ENCODE measurements around the gene AP4S1.
"Not testable (repeated sequence)": the region's sequence is repeated elsewhere in the genome, so short reads cannot be mapped to it uniquely, and the experiment has no call there.

The AP4S1 gene

DNA sequence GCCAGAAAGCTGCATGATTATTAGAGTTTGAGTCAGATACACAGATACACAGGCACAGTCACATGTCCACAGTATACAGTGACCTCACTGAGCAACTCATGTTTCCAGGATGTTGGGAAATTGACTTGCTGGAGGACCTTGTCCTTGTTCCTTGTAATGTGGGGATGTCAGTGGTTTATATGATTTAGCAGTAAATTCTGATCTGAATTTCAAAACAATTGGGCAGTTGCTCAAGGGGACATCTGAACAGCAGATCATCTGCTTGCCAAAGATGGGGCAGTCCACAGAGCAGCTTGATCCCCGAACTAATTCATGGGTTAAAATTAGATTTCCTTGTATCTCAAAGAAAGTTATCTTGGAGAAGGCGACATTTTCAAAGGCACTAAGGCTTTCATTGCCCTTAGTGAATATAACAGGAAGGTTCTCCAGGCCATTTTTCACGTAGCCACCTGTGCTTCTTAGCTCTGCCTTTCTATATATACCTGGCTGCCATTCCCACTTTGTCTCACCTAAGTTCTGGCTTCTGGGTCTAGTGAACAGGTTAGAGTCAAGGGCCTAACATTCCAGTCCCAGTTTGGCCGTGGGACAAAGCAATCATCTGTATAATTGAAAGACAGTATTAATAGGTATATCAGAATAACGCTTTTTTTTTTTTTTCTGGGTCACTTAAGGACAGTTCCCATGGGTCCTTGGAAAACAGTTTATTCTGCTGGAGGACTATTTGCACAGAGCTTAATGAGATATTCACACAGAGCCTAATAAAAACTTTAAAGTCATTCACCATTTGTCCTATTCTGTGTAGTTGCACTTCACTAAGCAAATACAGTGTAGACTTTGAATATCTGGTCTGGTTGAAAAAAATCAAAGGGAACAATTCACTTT lies 65.7 kb downstream of the AP4S1 start:
- DNase-seq: no peak

DNA sequence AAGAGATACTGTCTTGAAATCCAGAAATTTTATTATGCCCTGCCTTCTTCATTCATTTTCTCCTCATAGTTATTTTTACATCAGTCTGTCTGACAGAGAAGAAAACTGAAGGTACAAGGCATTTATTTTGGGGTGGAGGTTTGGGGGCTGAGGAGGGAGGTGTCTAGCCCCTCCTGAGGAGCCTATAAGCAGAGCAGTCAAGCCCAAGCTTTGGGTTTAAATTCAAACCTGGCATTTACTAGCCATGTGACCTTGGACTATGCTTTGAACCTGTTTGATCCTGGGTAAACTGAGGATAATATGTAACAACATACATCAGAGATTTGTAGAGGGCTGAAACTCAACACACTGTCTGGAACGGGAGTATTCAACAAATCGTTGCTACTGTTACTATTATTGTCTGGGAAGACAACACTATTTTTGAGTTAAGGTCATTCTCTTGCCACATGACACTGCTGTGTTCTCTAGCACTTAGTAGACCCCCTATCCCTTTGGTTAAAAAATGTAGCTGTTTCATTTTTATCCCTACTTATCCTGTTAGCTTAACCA lies 66.8 kb downstream of the AP4S1 start:
- DNase-seq: no peak

DNA sequence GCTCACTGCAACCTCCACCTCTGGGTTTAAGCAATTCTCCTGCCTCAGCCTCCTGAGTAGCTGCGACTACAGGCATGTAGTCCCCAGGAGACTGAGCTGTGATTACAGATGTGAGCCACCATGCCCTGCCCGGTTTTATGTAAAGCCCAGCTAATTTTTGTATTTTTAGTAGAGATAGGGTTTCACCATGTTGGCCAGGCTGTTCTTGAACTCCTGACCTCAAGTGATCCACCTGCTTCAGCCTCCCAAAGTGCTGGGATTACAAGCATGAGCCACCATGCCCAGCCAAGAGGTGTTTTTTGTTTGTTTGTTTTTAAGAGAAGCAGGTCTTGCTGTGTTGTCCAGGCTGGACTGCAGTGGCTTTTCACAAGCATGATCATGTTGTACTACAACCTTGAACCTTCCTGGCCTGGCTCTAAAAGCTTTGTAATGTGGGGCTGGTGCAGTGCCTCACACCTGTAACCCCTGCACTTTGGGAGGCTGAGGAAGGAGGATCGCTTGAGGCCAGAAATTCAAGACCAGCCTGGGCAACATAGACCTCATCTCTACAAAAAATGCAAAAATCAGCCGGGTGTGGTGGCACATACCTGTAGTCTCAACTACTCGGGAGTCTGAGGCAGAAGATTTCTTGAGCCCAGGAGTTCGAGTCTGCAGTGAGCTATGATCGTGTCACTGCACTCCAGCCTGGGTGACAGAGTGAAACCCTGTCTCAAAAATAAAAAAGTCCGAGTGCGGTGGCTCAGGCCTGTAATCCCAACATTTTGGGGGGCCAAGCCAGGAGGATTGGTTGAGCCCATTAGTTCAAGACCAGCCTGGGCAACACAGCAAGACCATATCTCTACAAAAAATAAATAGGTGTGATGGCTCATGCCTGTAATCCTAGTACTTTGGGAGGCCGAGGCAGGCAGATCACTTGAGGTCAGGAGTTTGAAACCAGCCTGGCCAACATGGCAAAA lies 68.7 kb downstream of the AP4S1 start:
- not testable (repeated sequence) for DNase-seq

DNA sequence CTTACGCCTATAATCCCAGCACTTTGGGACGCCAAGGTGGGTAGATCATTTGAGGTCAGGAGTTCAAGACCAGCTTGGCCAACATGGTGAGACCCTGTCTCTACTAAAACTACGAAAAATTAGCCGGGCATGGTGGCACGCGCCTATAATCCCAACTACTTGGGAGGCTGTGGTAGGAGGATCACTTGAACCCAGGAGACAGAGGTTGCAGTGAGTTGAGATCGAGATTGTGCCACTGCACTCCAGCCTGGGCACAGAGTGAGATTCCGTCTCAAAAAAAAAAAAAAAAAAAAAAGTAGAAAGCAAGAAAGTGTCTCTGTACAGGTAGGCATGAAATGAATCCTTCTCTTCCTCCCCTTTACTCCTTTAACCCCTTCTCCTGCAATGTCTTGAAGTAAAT lies 70.4 kb downstream of the AP4S1 start:
- DNase-seq: not testable (repeated sequence)

DNA sequence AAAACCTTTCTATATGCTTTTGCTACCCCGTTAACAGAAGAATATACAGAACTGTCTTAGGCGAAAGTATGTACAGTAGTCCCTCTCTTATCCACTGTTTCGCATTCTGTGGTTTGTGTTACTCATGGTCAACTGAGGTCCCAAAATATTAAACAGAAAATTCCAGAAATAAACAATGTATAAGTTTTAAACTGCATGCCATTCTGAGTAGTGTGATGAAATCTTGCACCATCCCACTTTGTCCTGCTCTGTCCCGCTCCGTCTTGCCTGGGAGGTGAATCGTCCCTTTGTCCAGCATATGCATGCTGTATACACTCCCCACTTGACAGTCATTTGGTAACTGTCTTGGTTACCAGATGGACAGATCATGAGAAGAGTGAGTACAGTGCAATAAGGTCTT lies 70.8 kb downstream of the AP4S1 start:
- DNase-seq: no peak

DNA sequence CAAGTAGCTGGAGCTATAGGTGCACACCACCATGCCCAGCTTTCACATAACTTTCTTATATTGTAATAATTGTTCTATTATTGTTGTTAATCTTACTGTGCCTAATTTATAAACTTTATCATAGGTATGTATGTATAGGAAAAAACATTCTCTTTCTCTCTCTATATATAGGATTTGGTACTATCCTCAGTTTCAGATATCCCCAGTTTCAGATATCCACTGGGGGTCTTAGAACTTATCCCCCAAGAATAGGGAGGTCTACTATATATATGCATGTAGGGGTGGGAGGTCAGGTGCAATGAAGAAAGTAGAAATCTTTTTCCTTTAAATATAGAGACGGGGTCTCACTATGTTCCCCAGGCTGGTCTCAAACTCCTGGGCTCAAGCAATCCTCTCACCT lies 71.6 kb downstream of the AP4S1 start:
- DNase-seq: no peak

DNA sequence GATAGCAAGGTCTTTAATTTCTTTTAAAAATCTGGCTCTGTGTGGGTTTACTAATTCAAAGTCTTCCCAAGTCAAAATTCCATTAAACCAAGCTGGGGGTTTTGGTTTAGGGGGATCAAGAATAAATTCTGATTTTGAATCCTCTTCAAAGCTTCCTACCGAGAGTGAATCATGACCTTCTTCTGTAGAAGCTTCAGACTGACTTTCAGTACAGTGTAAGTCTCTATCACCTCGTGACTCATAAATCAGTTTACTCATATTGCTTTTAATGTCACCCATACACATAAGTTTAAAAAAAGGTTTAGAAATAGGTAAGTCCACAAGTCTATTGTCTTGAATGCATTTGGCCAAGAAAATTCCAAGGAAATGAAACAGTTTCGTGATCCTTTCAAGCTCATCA lies 81.3 kb downstream of the AP4S1 start:
- no peak for DNase-seq

DNA sequence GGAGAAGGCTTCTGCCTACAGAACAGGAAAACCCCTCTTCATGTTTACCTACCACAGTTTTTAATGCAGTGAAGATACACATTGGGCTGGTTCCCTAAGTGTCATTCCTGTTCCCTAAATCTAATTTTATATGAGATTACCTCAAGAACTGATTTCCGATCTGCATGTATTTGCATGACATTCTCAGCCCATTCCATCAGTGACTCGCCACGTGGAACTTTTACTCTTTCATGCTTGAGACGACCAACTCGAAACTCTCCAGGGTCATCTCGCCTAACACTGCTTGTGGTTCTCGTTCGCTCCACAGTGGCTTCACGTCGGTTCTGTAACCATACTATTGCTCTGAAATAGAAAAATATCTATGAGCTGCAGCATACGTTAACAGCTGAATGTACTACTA lies 83.8 kb downstream of the AP4S1 start:
- no peak for DNase-seq

DNA sequence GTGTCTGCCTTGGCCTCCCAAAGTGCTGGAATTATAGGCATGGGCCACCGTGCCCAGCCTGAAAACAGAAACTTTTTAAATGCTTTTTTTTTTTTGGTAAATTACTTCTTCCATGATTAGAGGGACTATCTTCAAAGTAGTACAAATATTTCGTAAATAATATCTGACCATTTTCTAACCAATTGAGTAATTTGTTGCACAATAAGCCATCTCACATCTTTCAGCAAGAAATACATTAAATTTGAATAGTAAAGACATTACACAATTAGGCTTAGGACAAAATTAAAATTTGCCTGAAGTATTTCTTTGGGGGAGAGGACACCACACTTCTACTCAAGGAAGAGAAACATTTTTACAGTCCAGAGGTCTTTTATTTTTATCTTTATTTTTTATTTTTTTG lies 85.4 kb downstream of the AP4S1 start:
- DNase-seq: no peak

DNA sequence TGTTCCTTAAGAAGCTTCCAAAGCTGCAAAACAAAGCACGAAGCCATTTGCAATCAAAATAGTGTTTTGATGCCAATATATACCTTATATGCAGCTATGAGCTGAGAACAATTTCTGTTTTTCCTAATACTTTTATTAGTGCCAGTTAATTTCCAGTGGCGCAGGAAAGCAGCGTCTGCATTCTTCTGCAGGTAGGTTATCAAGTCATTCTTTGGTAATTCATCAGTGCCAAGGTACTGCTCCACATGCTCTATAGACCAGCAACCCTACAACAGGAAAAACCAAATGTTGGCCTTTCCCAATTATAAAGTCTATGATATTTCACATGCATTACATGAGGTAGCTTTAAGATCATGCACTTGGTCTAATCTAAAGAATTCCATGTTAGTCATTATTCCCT lies 88.3 kb downstream of the AP4S1 start:
- no peak for DNase-seq

DNA sequence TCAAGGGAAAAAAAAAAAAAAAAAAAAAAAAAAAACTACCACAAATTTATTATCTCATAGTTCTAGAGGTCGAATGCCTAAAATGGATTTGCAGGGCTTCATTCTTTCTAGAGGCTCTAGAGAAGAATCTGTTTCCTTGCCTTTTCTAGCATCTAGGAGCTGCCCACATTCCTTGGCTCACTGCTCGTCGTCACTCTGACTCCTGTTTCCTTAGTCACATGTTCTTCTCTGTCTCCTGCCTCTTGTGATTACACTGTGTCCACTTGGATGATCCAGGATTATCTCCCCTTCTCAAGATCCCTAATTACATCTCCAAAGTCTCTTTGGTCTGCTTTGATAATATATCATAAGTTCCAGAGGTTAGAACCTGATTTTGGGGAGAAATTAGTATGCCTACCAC lies 93.4 kb downstream of the AP4S1 start:
- DNase-seq: no peak

DNA sequence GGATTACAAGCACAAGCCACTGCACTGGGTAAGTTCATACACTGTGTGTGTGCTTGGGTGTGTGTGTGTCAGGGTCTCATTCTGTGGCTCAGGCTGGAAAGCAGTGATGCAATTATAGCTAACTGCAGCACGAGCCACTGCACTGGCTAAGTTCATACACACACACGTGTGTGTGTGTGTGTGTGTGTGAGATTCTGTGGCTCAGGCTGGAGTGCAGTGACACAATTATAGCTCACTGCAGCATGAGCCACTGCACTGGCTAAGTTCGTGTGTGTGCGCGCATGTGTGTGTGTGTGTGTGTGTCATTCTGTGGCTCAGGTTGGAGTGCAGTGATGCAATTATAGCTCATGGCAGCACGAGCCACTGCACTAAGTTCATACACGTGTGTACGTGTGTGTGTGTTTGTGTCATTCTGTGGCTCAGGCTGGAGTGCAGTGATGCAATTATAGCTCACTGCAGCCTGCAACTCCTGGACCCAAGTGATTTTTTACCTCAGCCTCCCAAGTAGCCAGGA lies 96.7 kb downstream of the AP4S1 start:
- DNase-seq: no peak

DNA sequence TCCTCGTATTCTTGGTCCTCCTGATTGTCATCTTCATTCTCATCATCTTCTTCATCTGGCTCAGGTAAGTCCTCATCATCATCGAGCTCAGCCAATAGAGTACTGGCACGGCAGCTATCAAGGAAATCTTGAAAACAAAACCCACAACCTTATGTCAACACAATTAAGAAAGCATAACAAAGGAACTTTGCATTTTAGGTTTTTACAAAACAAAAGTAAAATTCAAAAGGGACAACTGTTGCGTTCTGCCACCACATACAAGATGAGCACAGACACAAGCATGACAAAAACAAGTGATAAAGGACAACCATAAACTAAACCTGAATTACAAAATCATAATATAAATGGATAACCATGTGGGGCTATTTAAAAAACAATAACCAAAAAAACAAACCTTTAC lies 97.5 kb downstream of the AP4S1 start:
- DNase-seq: no peak

DNA sequence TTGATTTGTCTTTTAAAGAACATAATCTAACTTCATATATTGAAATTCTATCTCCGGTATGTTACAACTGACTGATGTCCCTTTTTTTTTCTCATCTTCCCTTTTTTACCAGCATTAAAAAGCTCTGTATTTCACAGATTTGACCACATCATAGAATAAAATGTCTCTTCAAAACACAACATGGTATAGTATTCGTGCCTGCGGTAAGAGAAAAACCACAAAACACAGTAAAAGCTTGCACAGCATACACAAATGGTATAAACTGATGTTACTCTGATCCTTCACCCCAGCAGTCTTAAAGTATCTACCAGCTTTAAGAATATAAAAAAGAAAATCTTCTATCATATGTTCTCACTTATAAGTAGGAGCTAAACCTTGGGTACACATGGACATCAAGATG lies 98.7 kb downstream of the AP4S1 start:
- peak; percentile 66 for DNase-seq

DNA sequence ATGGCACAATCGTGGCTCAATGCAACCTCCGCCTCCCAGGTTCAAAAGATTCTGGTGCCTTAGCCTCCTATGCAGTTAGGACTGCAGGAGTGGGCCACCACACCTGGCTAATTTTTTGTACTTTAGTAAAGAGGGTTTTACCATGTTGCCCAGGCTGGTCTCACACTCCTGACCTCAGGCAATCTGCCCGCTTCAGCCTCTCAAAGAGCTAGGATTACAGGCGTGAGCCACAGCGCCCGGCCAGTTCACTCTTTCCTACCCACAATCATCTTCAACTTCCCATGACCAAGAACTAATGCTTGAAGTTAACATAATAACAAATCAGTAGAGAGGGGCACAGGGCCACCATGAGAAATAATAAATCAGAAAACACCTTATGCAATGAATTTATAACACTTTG lies 99.8 kb downstream of the AP4S1 start:
- DNase-seq: no peak

DNA sequence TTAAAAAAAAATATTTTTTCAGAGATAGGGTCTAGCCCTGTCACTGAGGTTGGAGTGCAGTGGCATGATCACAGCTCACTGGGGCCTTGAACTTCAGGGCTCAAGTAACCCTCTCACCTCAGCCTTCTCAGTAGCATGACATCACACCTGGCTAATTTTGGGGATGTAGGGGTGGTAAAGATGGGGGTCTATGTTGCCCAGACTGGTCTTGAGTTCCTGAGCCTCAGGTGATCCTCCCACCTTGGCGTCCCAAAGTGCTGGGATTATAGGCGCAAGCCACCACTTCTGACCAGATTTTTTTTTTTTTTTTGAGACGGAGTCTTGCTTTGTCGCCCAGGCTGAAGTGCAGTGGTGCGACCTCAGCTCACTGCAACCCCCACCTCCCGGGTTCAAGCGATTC lies 101.2 kb downstream of the AP4S1 start:
- DNase-seq: no peak

DNA sequence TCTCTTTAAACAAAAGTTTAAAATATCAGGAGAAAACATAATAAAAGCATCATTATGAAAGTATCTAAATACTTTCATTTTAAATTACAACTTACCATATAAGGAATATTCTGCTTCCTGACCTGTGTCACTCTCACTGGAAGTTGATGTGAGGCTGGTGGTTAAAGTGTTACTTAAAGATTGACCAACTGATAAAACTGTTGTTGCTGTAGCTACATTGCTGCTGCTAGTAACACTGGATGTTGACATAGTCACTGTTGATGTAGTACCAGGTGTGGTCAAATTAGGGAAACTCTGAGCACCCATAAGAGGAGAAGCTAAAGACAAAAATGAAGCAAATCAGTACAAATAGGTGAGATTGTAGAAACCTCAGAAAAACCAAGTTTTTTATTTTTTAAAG lies 102.2 kb downstream of the AP4S1 start:
- peak; percentile 84 for DNase-seq

DNA sequence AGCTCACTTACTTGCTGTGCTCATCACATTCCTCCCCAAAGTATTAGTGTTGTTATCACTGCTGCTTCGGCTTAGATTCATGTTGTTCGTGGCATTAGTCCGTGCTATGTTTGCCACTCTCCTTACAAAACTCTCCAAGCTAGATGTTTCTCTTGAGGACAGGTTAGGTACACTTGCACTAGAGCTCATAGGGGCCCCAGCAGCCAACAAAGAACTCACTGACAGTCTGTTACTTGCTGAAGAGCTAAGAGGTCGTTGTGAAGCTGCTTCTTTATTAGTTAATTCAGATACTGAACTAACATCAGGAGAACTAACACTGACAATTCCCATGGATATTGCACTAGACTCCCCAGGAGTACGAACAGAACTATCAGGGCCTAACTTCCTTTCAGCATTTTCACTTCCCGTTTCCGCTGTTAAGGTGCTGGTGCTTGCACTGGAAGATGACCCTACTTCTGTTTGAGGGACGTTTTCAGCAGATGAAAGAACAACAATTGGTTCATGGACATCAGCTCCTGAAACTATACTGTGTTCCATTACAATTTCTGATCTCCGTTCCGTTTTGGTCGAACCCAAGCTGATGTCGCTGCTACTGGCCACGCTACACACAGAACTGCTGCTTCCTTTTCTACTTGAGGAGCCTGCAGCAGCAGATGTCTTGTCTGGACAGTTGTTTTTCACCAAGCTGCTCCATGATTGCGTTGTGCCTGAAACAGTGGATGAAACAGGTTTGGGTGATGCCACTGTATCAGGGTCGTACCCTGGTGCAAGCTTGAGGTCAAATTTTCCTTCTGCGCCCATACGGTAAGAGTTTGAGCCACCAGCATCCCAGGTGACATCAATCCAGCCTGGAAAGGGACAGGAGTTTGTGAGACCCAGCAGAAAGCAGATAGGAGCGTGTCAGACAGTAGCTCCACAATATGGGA lies 103.4 kb downstream of the AP4S1 start:
- DNase-seq: no peak

DNA sequence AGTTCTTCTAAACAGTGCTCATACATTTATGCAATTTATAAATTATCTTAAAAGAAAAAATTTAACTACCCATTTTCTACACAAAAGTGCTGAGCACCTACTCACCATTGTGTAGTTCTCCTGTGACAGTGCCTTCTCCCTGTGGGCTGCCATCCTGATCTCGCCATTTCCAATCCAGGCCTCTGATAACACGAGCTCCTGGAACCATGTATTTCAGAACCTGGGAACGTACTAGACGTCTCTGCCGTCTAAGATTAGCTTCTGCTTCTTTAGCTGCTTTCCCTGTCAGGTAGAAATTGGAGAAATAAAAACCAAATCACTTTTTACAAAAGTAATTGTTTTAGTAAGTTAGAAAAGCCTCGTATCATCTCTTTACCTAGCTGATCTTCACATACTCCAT lies 107.7 kb downstream of the AP4S1 start:
- DNase-seq: no peak

DNA sequence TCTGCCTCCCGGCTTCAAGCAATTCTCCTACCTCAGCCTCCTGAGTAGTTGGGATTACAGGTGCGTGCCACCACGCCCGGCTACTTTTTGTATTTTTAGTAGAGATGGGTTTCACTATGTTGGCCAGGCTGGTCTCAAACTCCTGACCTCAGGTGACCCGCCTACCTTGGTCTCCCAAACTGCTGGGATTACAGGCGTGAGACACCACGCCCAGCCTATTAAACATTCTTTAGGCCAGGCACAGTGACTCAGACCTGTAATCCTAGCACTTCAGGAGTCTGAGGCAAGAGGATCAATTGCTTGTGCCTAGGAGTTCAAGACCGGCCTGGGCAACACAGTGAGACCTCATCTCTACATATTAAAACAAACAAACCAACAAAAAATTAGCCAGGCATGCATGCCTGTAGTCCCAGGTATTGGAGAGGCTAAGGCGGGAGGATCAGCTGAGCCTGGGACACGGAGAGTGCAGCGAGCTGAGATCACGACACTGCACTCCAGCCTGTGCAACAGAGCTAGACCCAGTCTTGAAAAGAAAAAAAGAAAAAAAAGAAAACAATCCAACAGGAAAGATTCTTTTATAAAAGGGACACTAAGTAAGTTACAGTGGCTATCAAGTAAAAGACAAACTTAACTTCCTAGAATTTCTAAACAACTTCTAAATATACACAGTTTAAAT lies 111.9 kb downstream of the AP4S1 start:
- DNase-seq: no peak

DNA sequence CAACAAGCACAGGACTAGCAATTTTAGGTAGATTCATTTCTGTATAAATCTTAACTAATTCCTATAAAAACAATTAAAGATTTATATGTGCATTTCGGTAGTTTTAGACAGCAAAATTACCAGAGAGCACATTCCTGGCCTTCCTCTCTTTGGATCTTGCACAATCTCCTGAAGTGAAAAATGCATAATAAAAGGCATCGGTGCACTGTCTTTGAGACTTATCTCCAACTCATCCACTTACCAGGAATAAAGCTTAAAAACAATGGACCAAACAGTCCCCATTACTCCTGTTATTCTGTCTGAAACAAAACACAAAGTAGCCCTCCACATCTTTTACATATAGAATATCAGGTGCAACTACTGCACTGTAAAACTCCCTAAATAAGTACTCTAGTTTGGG lies 112.9 kb downstream of the AP4S1 start:
- no peak for DNase-seq

Measured in CD4-positive, alpha-beta T cell treated with Interleukin-10 for 1 hour (primary cell).